HPDE6-E6E7 (cell line): Measurements from ENCODE around the gene GSS.
"Not testable (repeated sequence)": the region's sequence is repeated elsewhere in the genome, so short reads cannot be mapped to it uniquely, and the experiment has no call there.

ENCODE experiments used
- DNase-seq: peaks from one replicate; pipeline ENCODE4 v3.0.0; 2011; ENCODE audit warnings: missing footprints; ENCODE audit errors: extremely low spot score

Gene GSS

DNA sequence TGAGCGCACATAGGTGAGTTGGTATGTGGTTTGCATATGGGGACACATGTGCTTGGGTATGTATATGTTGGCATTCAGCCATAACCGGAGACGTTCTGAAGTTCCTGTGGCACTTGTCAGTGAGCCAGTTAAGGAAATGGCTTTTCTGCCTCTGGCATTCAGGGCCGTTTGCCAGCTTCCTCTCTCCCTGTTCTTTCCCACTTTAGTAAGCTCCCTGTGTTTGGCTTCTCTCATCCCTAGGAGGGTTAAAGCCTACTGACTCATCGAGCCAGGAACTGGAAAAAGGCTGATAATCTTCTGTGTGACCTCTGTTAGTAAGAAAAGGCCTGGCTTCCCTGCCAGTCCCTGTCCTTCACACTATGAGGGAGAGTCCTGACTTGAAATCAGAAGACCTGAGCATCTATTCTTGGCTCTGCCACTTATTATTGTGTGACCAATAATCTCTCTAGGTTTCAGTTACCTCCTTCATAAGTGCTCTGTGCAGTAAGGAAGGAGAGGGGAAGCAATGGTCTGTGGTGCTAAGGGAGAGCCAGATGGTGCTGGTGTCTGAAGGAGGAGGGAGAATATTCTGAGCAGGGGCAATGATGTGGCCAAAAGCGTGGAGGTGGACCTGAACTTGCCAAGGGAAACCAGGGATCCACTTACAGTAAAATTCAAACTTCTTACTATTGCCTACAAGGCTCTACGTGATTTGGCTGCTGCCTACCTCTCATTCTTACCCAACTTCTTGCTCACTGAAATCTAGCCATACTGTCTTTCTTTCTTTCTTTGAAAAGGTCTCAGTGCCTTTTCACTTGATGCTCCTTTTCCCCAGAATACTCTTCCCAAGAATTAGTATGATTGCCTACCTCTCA, 47.8 kb downstream of the GSS start:
- peak; percentile 91 for DNase-seq

DNA sequence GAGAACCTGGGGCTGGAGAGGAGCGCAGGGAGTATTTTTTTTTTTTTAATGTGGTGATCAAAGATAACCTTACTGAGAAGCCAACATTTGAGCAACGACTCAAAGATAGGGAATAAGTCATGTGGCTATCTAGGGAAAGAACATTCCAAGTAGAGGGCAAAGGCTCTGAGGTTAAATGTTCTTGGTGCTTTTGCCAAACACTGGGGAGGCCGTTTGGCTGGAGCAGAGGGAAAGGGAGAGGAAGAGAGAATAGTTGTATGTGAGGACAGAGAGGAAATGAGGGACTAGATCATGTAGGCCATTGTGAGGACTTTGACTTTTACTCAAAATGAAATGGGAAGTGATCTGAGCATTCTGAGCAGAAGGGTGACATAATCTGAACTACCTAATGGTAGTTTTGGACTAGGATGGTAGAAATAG, 51.4 kb downstream of the GSS start:
- no peak for DNase-seq

DNA sequence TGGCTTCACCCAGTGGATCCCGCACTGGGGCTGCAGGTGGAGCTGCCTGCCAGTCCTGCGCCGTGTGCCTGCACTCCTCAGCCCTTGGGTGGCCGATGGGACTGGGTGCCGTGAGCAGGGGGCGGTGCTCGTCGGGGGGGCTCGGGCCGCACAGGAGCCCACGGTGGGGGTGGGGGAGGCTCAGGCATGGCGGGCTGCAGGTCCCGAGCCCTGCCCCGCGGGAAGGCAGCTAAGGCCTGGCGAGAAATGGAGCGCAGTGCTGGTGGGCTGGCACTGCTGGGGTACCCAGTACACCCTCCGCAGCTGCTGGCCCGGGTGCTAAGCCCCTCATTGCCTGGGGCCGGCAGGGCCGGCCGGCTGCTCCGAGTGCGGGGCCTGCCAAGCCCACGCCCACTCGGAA, 56.9 kb downstream of the GSS start:
- not testable (repeated sequence) for DNase-seq

GRCh38 chr20:34898129-34898528, 57.5 kb downstream of the GSS start:
- DNase-seq: not testable (repeated sequence)

DNA sequence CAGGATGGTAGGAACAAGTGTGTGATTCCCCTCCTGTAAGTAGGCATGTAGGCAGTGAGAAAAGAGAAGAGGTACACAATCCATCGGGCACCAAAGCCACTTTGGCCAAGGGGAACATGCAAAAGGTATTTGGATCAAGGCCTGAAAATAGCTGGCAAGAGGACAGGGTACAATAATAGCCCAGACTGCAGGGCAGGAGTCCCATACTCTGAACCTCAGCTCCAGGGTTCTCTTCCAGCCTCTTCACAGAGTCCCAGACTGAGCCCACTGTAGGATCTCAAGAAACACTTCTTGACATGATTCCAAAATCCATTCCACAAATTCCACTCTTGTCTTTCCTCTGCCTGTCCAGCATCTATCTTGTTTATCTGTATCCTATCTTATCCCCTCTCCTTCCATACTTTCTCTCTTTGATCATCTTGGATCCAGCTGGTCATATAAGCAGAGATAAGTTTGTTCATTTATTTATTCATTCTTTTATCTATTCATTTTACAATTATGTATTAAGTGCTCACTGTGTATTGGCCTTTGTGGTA, 59.5 kb downstream of the GSS start:
- no peak for DNase-seq

DNA sequence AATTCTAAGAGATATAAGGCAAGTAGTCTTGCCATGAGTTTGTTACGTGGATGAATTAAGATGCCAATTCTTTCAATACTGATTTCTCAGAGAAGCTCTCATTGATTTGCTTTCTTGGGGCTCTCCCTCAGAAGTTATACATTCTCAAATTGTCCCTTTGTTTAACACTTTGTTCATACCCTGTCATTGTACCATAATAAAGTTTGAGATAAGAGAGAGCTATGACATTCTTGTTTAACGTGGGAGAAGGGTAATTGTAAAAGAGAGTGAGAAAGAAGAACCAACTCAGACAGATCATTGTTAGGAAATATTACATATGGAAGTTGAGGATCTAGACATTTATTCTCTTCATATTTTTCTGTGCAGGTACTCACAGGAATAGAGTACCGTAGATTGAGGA, 60.1 kb downstream of the GSS start:
- DNase-seq: no peak

- no peak for DNase-seq
These were observed 60.9 kb downstream of the GSS start for GRCh38 chr20:34894723-34895122.

GRCh38 chr20:34892671-34893070, 62.9 kb downstream of the GSS start:
- DNase-seq: no peak

GRCh38 chr20:34891166-34892062, 64.2 kb downstream of the GSS start:
- peak; percentile 88 for DNase-seq

DNA sequence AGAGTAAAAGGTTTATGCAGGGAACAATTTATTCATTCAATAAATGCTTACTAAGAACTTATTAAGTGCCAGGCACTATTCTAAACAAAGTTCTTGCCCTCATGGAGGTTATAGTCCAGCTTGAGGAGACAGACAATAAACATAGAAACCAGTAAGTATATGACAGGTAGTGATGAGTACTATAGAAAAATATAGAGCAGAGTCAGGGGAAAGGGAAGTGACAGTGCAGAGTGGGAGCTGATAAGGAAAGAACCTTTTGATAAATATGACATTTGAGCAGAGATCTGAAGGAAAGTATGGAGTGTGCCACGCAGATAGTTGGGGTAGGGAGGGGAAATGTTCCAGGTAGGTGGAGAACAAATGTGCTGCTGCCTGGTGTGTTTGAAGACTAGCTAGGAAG, 67.1 kb downstream of the GSS start:
- no peak for DNase-seq

- DNase-seq: no peak
These were observed 68.6 kb downstream of the GSS start for GRCh38 chr20:34887023-34887422.

- no peak for DNase-seq
These were observed 69.5 kb downstream of the GSS start for GRCh38 chr20:34886122-34886521.

- DNase-seq: no peak
These were observed 71.3 kb downstream of the GSS start for GRCh38 chr20:34884260-34884659.

DNA sequence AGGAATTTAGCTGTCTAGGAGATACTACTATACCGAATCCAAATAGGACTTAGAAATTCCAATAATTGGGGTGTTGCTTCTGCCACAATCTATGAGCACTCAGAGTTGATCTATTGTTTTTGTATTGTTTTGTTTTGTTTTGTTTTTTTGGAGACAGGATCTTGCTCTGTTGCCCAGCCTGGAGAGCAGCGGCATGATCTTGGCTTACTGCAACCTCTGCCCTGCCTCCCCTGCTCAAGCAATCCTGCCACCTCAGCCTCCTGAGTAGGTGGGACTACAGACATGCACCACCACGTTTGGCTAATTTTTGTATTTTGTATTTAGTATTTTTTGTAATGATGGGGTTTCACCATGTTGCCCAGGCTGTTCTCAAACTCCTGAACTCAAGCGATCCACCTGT, 71.8 kb downstream of the GSS start:
- DNase-seq: no peak

DNA sequence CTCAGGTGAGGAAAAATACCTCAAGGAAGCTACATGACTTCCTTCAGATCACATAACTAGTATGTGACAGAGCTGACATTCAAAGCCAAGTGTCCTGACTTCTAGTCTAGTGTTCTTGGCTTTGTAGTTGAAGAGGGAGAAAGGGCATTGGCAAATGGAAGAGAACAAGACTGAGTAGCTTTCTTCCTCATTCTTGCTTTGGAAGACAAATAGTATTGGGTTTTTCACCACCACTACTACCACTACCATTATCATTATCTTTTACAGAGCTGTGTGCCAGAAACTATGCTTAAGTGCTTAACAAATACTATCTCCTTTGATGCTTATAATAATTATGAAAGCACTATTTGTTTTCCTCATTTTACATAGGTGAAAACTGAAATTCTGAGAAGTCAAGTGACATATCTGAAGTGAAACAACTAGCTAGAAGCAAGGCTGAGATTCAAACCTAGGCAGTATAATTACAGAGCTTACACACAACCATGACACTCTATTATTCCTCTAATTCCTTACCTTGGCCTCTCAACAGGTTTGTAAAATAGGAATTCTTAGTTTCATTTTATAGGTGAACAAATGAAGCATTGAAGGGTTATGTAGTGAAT, 72.4 kb downstream of the GSS start:
- DNase-seq: no peak

DNA sequence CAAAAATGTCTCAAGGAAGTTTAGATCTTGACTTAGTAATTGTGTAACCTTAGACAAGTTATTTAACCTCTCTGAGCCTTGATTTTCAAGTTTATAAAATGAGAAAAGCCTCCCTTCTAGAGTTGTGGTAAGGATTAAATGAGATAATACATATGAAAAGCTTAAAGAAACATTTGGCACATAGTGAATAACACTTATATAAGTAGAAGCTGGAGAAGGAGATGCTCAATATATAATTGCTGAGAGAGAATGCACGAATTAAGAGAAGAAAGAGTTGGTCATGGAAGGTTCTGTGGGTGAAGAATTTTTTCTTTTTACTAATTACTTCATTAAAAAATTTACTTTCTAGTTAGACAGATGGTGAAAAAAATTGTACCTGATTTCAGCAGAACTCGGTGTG, 73.9 kb downstream of the GSS start:
- no peak for DNase-seq

- not testable (repeated sequence) for DNase-seq
These were observed 74.6 kb downstream of the GSS start for GRCh38 chr20:34880971-34881370.

DNA sequence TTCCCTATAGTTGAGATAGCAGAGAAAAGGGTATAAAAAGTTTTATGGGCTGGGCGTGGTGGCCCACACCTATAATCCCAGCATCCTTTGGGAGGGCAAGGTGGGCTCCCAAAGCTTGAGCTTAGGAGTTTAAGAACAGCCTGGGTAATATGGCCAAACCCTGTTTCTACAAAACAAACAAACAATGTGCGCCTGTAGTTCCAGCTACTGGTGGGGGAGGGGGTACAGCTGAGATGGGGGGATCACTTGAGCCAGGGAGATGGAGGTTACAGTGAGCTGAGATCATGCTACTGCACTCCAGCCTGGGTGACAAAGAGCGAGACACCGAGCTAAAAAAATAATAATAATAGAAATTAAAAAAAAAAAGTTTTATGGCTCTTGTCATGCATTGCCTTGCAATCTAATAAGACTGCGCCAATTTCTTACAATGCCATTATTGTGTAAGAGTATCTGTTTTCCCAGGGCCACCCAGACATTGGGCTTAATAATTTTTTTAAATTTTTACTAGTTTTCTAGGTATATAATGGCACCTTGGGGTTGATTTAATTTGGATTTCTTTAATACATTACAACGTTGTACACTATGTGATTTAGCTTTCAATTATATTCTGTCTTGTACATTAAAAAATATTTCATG, 75.3 kb downstream of the GSS start:
- DNase-seq: no peak
